Naive thymus-derived CD4-positive, alpha-beta T cell (primary cell): ENCODE data around the gene OR2M4. TPM values are rescaled to one million over a fixed set of nuclear protein-coding genes. Genes with fewer than 3 reads are reported as not detected.

Experiments used
- ATAC-seq: fragments of 150-1000 bp; cut with Tn5 transposase; 2 replicates; pipeline ENCODE4 v1.10.0; 2021; ENCODE audit warnings: mild to moderate bottlenecking, moderate library complexity
- CTCF ChIA-PET: fragments of 350-600 bp; sonication (Branson Sonifier 250); formaldehyde crosslinking; loops from one replicate; lab custom pipeline; 2021; ENCODE audit warnings: antibody characterized with exemption; lab: Charles Lee
- POLR2A ChIA-PET: fragments of 350-600 bp; sonication (Branson Sonifier 250); formaldehyde crosslinking; loops from one replicate; lab custom pipeline; 2021; ENCODE audit warnings: antibody characterized with exemption, inconsistent platforms; lab: Charles Lee
- DNase-seq, 9 donors: peaks; one replicate each; pipeline versions ENCODE4 v3.0.0 to v3.0.0-alpha.2; 2020 to 2022; ENCODE audit warnings: mixed read lengths in 1 of 9
- H3K27ac ChIP-seq: one replicate; pipeline ENCODE4 v1.7.0; 2013; ENCODE audit warnings: mild to moderate bottlenecking, low read depth, low read length, moderate library complexity
- H3K27me3 ChIP-seq, 2 donors: one replicate each; pipeline ENCODE4 v1.7.0; 2013; ENCODE audit warnings: low read length in 2 of 2, mild to moderate bottlenecking in 2 of 2, moderate library complexity in 2 of 2; ENCODE audit not compliant: control insufficient read depth in 2 of 2, insufficient read depth in 2 of 2
- H3K36me3 ChIP-seq, 3 experiments: 1 replicate in 2 of 3; 2 replicates in 1 of 3; pipeline ENCODE4 v1.7.0; 2013; ENCODE audit warnings: low read length in 3 of 3, mild to moderate bottlenecking in 3 of 3, moderate library complexity in 1 of 3; ENCODE audit not compliant: insufficient read depth in 3 of 3, control insufficient read depth in 2 of 3
- H3K4me1 ChIP-seq, 2 donors: one replicate each; pipeline ENCODE4 v1.7.0; 2013; ENCODE audit warnings: low read length in 2 of 2, mild to moderate bottlenecking in 2 of 2, moderate library complexity in 1 of 2; ENCODE audit not compliant: control insufficient read depth in 2 of 2, insufficient read depth in 2 of 2
- H3K4me3 ChIP-seq: 2 replicates; pipeline ENCODE4 v1.7.0; 2013; ENCODE audit warnings: mild to moderate bottlenecking, low read length
- H3K9me3 ChIP-seq, 3 experiments: 1 replicate in 2 of 3; 2 replicates in 1 of 3; pipeline ENCODE4 v1.7.0; 2013; ENCODE audit warnings: low read length in 3 of 3; ENCODE audit not compliant: control insufficient read depth in 2 of 3
- H3K27ac Mint-ChIP-seq, 9 donors: one replicate each; pipeline ENCODE4 v1.8.0; 2020 to 2022; ENCODE audit warnings: mixed read lengths in 9 of 9, mild to moderate bottlenecking in 8 of 9, moderate library complexity in 5 of 9, inconsistent platforms in 2 of 9
- H3K27me3 Mint-ChIP-seq, 5 donors: one replicate each; pipeline ENCODE4 v1.8.0; 2021 to 2022; ENCODE audit warnings: mixed read lengths in 5 of 5, mild to moderate bottlenecking in 1 of 5
- H3K36me3 Mint-ChIP-seq, 5 donors: one replicate each; pipeline ENCODE4 v1.8.0; 2020 to 2022; ENCODE audit warnings: mixed read lengths in 5 of 5, mild to moderate bottlenecking in 3 of 5, inconsistent platforms in 1 of 5
- H3K4me1 Mint-ChIP-seq, 7 donors: one replicate each; pipeline ENCODE4 v1.8.0; 2020 to 2022; ENCODE audit warnings: mixed read lengths in 7 of 7, mild to moderate bottlenecking in 3 of 7, inconsistent platforms in 1 of 7
- H3K4me3 Mint-ChIP-seq, 10 donors: one replicate each; pipeline ENCODE4 v1.8.0; 2020 to 2022; ENCODE audit warnings: mild to moderate bottlenecking in 10 of 10, mixed read lengths in 10 of 10, moderate library complexity in 6 of 10, inconsistent platforms in 2 of 10
- H3K9me3 Mint-ChIP-seq, 11 donors: one replicate each; pipeline ENCODE4 v1.8.0; 2020 to 2022; ENCODE audit warnings: mixed read lengths in 11 of 11, mild to moderate bottlenecking in 4 of 11, inconsistent platforms in 1 of 11, moderate library complexity in 1 of 11
- intact Hi-C, 2 donors: fragments of 100-400 bp; cut with micrococcal nuclease; formaldehyde crosslinking; loops; one replicate each; pipeline ENCODE4 v1.15.1; 2023
- polyA plus RNA-seq, 2 donors: library from polyadenylated mRNA; unstranded; fragments of 300-500 nt; fragmentation: Illumina TruSeq; gene quantifications; one replicate each; pipeline ENCODE4 v1.2.3, GENCODE V29; 2021
- total RNA-seq, 6 experiments: library from RNA in 5 of 6; stranded (reverse) in 5 of 6; gene quantifications; 1 replicate in 5 of 6; 2 replicates in 1 of 6; pipeline ENCODE4 v1.2.3 and lab custom pipeline; 2021 to 2026

Gene OR2M4, protein sequence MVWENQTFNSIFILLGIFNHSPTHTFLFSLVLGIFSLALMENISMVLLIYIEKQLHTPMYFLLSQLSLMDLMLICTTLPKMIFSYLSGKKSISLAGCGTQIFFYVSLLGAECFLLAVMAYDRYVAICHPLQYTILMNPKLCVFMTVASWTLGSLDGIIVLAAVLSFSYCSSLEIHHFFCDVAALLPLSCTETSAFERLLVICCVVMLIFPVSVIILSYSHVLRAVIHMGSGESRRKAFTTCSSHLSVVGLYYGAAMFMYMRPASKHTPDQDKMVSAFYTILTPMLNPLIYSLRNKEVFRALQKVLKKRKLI
- total RNA-seq (not detected), polyA plus RNA-seq (not detected), total RNA-seq (lab: John Stamatoyannopoulos, UW) (not detected)

DNA sequence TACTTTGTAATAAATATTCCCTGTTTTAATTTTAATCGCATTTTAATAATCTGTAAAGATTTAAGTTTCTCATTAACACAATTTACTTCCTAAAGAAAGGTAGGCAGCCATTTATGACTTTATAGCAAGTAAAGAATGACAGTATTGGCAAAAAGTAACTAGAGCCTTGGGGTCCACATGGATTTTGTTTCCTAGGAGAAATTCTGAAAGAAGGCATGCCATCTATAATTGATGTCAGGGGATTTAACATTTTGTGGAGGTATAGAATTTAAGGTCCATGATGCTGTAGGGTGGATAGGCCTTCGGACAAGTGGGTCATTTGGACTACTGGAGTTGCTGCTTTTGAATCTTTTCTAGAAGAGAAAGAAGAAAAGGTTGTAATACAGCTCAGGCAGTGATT is at the start of gene OR2M4:
TSS of gene OR2M4 (plus strand) at position 301 of the 400 bp plus-strand sequence. CDS start 7,512 bp downstream, outside the sequence.
- DNase-seq, result no peak
- intact Hi-C loops, result no loop called here
- H3K27ac ChIP-seq, result no peak within 1 kb of the TSS
- no peak within 1 kb of the TSS for H3K27ac Mint-ChIP-seq
- CTCF ChIA-PET, result no interaction called here
- H3K4me1 ChIP-seq, result no peaks in the 10 kb centered on the region
- H3K4me1 Mint-ChIP-seq, result no peaks in the 10 kb centered on the region
- H3K9me3 ChIP-seq, result no peaks in the 10 kb centered on the region
- peaks cover 0 to 7% (median 0%) of the 10 kb centered on the region in 5 donors for H3K36me3 Mint-ChIP-seq
- no peaks in the 10 kb centered on the region for H3K36me3 ChIP-seq
- POLR2A ChIA-PET, result no interaction called here
- no peak for ATAC-seq
- no peak within 1 kb of the TSS for H3K4me3 ChIP-seq
- peaks cover 3 to 25% (median 8%) of the 10 kb centered on the region in 11 donors for H3K9me3 Mint-ChIP-seq
- peaks cover 0 to 25% (median 10%) of the 10 kb centered on the region in 5 donors for H3K27me3 Mint-ChIP-seq
- H3K4me3 Mint-ChIP-seq, result no peak within 1 kb of the TSS
- no peaks in the 10 kb centered on the region for H3K27me3 ChIP-seq

DNA sequence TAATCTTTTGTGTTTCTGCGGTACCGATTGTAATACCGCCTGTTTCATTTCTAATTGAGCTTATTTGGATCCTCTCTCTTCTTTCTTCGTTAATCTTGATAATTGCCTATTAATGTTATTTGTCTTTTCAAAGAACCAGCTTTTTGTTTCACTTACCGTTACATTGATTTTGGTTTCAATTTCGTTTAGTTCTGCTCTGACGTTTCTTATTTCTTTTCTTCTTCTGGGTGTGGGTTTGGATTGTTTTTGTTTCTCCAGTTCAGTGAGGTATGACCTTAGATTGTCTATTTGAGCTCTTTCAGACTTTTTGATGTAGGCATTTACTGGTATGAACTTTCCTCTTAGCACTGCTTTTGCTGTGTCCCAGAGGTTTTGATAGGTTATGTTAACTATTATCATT is 47.2 kb upstream of the OR2M4 start:
- no peak overlapping the region for H3K4me3 Mint-ChIP-seq
- Histone ChIP-seq H3K4me3 (no peak overlapping the region), H3K36me3 (no peaks in the 10 kb centered on the region), H3K27me3 (no peaks in the 10 kb centered on the region), H3K9me3 (no peaks in the 10 kb centered on the region), H3K27ac (no peak overlapping the region), H3K4me1 (no peaks in the 10 kb centered on the region)
- DNase-seq (no peak), ATAC-seq (no peak)
- H3K9me3 Mint-ChIP-seq, result peaks cover 0 to 26% (median 4%) of the 10 kb centered on the region in 11 donors
- no peak overlapping the region for H3K27ac Mint-ChIP-seq
- ChIA-PET POLR2A (no interaction called here), CTCF (no interaction called here)
- intact Hi-C loops, result no loop called here
- no peaks in the 10 kb centered on the region for H3K4me1 Mint-ChIP-seq
- no peaks in the 10 kb centered on the region for H3K36me3 Mint-ChIP-seq
- H3K27me3 Mint-ChIP-seq, result peaks cover 0 to 14% (median 10%) of the 10 kb centered on the region in 5 donors

DNA sequence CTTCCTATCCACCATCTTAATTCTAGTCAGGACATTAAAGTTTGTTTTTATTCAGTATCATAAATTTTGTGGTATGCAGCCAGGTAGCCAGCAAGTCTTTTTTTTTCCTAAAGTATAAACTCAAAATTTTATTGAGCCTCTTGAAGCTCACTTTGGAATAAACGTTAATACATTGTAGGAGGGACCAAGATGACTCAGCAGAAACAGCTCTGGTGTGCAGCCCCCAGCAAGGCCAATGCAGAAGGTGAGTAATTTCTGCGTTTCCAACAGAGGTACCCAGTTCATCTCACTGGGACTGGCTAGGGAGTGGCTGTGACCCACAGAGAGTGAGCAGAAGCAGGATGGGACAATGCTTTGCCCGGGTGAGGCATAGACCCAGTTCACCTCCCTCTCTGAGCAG is 43.9 kb upstream of the OR2M4 start:
- Histone ChIP-seq H3K27ac (no peak overlapping the region), H3K4me1 (no peaks in the 10 kb centered on the region), H3K9me3 (no peaks in the 10 kb centered on the region), H3K27me3 (no peaks in the 10 kb centered on the region), H3K36me3 (no peaks in the 10 kb centered on the region), H3K4me3 (no peak overlapping the region)
- Mint-ChIP-seq H3K4me1 (no peaks in the 10 kb centered on the region), H3K9me3 (peaks cover 3 to 38% (median 7%) of the 10 kb centered on the region in 11 donors), H3K27me3 (peaks cover 0 to 20% (median 11%) of the 10 kb centered on the region in 5 donors), H3K27ac (no peak overlapping the region), H3K4me3 (no peak overlapping the region), H3K36me3 (no peaks in the 10 kb centered on the region)
- ATAC-seq, result no peak
- POLR2A ChIA-PET, result no interaction called here
- intact Hi-C loops, result no loop called here
- CTCF ChIA-PET, result no interaction called here
- no peak for DNase-seq

DNA sequence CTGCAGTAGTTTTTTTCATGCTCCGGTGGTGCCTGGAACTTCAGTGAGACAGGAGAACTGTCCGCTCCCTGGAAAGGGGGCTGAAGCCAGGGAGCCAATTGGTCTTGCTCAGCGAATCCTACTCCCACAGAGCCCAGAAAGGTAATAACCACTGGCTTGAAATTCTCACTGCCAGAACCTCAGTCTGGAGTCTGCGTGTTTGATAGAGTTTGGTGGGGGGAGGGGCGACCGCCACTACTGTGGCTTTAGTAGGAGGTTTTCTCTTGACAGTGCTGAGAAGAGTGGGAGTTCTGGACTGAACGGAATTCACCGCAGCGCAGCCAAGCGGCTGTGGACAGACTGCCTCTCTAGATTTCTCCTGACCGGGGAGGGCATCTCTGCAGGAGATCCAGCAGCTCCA is 42.2 kb upstream of the OR2M4 start:
- peaks cover 0 to 20% (median 11%) of the 10 kb centered on the region in 5 donors for H3K27me3 Mint-ChIP-seq
- H3K9me3 Mint-ChIP-seq, result peaks cover 4 to 47% (median 9%) of the 10 kb centered on the region in 11 donors
- no peaks in the 10 kb centered on the region for H3K4me1 Mint-ChIP-seq
- ChIA-PET POLR2A (no interaction called here), CTCF (no interaction called here)
- intact Hi-C loops, result no loop called here
- H3K27ac Mint-ChIP-seq, result no peak overlapping the region
- DNase-seq (no peak), ATAC-seq (no peak)
- Histone ChIP-seq H3K36me3 (no peaks in the 10 kb centered on the region), H3K9me3 (no peaks in the 10 kb centered on the region), H3K27ac (no peak overlapping the region), H3K4me1 (no peaks in the 10 kb centered on the region), H3K4me3 (no peak overlapping the region), H3K27me3 (no peaks in the 10 kb centered on the region)
- H3K36me3 Mint-ChIP-seq, result no peaks in the 10 kb centered on the region
- H3K4me3 Mint-ChIP-seq, result no peak overlapping the region

DNA sequence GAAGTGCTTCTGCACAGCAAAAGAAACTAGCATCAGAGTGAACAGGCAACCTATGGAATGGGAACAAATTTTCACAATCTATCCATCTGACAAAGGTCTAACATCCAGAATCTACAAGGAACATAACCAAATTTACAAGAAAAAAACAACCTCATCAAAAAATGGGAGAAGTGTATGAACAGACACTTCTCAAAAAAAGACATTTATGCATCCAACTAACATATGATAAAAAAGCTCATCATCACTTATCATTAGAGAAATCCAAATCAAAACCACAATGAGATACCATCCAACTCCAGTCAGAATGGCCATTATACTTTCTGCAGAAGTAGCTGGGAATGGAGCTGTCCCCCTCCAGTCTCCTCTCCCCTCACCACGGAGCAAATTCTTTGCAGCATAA is 37.1 kb upstream of the OR2M4 start:
- Histone ChIP-seq H3K9me3 (no peaks in the 10 kb centered on the region), H3K4me1 (no peaks in the 10 kb centered on the region), H3K36me3 (no peaks in the 10 kb centered on the region), H3K4me3 (no peak overlapping the region), H3K27me3 (no peaks in the 10 kb centered on the region), H3K27ac (no peak overlapping the region)
- H3K36me3 Mint-ChIP-seq, result no peaks in the 10 kb centered on the region
- no peak overlapping the region for H3K27ac Mint-ChIP-seq
- CTCF ChIA-PET, result no interaction called here
- DNase-seq, result no peak
- intact Hi-C loops, result no loop called here
- POLR2A ChIA-PET, result no interaction called here
- no peak for ATAC-seq
- H3K4me1 Mint-ChIP-seq, result no peaks in the 10 kb centered on the region
- H3K4me3 Mint-ChIP-seq, result no peak overlapping the region
- peaks cover 4 to 47% (median 11%) of the 10 kb centered on the region in 11 donors for H3K9me3 Mint-ChIP-seq
- peaks cover 0 to 10% (median 0%) of the 10 kb centered on the region in 5 donors for H3K27me3 Mint-ChIP-seq

DNA sequence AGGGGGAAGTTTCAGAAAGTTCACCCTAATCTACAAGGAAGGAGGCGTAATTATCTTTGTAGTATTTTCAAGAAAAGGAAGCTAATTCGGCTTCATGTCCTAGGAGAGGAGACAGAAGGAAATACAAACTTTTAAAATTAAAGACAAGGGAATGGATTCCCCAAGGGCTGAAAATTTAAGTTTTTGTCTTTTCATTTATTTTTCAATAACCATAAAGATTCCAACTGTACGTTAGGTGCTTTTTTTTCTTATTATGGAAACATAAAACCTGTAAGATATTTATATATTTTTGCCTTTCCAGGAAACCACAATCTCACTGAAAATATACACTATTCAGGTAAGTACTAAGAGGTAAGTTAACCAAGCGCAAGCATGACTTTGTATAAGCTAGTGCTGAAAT is 34.3 kb upstream of the OR2M4 start, which contains the start of gene OR2M3:
TSS of gene OR2M3 (plus strand) at position 301 of the 400 bp plus-strand sequence. CDS start 5,803 bp downstream, outside the sequence.
- ATAC-seq (no peak), DNase-seq (no peak)
- intact Hi-C loops, result no loop called here
- no peak within 1 kb of the TSS for H3K27ac ChIP-seq
- ChIA-PET POLR2A (no interaction called here), CTCF (no interaction called here)
- no peaks in the 10 kb centered on the region for H3K27me3 Mint-ChIP-seq
- no peak within 1 kb of the TSS for H3K27ac Mint-ChIP-seq
- H3K4me1 Mint-ChIP-seq, result no peaks in the 10 kb centered on the region
- no peaks in the 10 kb centered on the region for H3K9me3 ChIP-seq
- no peak within 1 kb of the TSS for H3K4me3 ChIP-seq
- no peaks in the 10 kb centered on the region for H3K27me3 ChIP-seq
- no peaks in the 10 kb centered on the region for H3K36me3 ChIP-seq
- H3K4me1 ChIP-seq, result no peaks in the 10 kb centered on the region
- peaks cover 0 to 26% (median 11%) of the 10 kb centered on the region in 11 donors for H3K9me3 Mint-ChIP-seq
- H3K4me3 Mint-ChIP-seq, result no peak within 1 kb of the TSS
- no peaks in the 10 kb centered on the region for H3K36me3 Mint-ChIP-seq

DNA sequence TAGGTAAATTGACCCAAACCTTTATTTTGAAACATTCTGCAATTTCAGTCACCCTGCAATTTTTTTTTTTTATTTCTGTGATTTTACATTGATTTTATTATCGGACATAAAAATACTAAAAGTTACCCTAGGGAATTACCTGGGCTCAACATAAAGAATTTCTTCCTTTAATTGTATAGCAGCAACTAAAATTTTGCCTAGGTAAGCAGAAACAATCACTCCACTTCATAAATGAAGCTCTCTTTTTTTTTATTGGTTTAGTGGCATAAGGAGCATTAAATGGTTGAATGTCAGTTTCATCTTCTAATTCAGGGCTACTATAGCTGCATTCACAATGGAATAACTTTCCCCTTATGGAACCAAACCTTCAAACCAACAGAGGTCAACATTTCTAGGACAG is 15.3 kb upstream of the OR2M4 start:
- intact Hi-C loops, result no loop called here
- DNase-seq, result no peak
- no peak for ATAC-seq
- CTCF ChIA-PET, result no interaction called here
- Mint-ChIP-seq H3K9me3 (peaks cover 0 to 14% (median 4%) of the 10 kb centered on the region in 11 donors), H3K27ac (no peak overlapping the region), H3K4me3 (no peak overlapping the region), H3K27me3 (peaks cover 0 to 17% (median 11%) of the 10 kb centered on the region in 5 donors), H3K4me1 (no peaks in the 10 kb centered on the region), H3K36me3 (no peaks in the 10 kb centered on the region)
- Histone ChIP-seq H3K27ac (no peak overlapping the region), H3K4me3 (no peak overlapping the region), H3K4me1 (no peaks in the 10 kb centered on the region), H3K9me3 (no peaks in the 10 kb centered on the region), H3K36me3 (no peaks in the 10 kb centered on the region), H3K27me3 (no peaks in the 10 kb centered on the region)
- POLR2A ChIA-PET, result no interaction called here
